IPS-18a (cell line): Measurements from ENCODE around the gene C7.
"Not testable (repeated sequence)": the region's sequence is repeated elsewhere in the genome, so short reads cannot be mapped to it uniquely, and the experiment has no call there.

ENCODE experiments used
- H3K27ac ChIP-seq: one replicate; pipeline ENCODE4 v1.5.1; 2013; ENCODE audit warnings: low read length
- H3K27me3 ChIP-seq: one replicate; pipeline ENCODE4 v1.6.1; 2013; ENCODE audit warnings: mild to moderate bottlenecking, low read length; ENCODE audit not compliant: control insufficient read depth, insufficient read depth
- H3K36me3 ChIP-seq: one replicate; pipeline ENCODE4 v1.6.1; 2013; ENCODE audit warnings: low read depth, low read length; ENCODE audit not compliant: control insufficient read depth
- H3K4me1 ChIP-seq: one replicate; pipeline ENCODE4 v1.6.1; 2013; ENCODE audit warnings: low read depth, low read length; ENCODE audit not compliant: control insufficient read depth
- H3K4me3 ChIP-seq: one replicate; pipeline ENCODE4 v1.5.1; 2013; ENCODE audit warnings: low read length
- H3K9ac ChIP-seq: one replicate; pipeline ENCODE4 v1.6.1; 2013; ENCODE audit warnings: mild to moderate bottlenecking, low read length, moderate library complexity
- H3K9me3 ChIP-seq: one replicate; pipeline ENCODE4 v1.6.1; 2013; ENCODE audit warnings: low read depth, low read length; ENCODE audit not compliant: control insufficient read depth

The C7 gene

DNA sequence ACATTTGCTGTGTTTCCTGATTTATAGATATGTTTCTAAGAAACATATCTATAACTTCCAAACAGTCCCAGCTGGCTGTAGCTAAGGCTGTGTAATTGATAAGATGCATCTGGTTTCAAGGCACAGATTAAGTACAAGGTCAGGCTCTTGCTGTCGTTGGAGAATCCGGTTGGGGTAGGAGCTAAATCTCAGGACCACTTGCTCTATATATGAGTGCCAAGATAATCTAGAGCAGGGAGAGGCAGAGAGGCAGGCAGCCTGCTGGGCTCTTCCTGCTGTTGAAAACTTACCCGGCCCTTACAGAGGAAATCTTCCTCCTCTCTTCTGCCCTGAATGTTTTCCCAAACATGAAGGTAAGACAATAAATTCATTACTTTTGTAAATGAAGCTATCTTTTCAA lies at the start of gene C7:
Gene C7, plus strand, starts transcription at position 234 of the 400 bp plus-strand sequence. Its CDS starts 114 bp downstream, at position 348.
- Histone ChIP-seq H3K9ac (no peak within 1 kb of the TSS), H3K27ac (no peak within 1 kb of the TSS), H3K9me3 (no peaks in the 10 kb centered on the region), H3K4me1 (peaks cover 2% of the 10 kb centered on the region), H3K27me3 (peaks cover 4% of the 10 kb centered on the region), H3K4me3 (no peak within 1 kb of the TSS), H3K36me3 (no peaks in the 10 kb centered on the region)

DNA sequence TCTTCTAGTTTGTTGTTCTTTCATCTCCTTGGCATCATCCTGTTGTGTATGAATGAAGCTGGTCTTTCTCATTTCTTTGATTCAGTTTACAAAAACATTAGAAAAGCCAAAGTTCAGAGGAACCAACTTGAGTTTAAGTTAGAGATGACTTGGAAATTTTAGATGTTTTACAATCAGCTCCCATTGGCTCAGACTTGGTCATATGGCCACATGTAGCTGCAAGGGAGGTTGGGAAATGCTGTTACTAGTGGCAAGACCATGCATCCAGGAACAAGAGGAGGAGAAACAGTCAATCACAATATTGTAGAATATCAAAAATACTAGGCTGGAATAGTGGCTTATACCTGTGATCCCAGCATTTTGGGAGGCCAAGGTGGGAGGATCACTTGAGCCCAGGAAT lies 48.6 kb upstream of the C7 start:
- no peak overlapping the region for H3K4me3 ChIP-seq
- no peaks in the 10 kb centered on the region for H3K36me3 ChIP-seq
- no peak overlapping the region for H3K9ac ChIP-seq
- H3K27me3 ChIP-seq, result no peaks in the 10 kb centered on the region
- no peaks in the 10 kb centered on the region for H3K9me3 ChIP-seq
- H3K4me1 ChIP-seq, result no peaks in the 10 kb centered on the region
- H3K27ac ChIP-seq, result no peak overlapping the region

DNA sequence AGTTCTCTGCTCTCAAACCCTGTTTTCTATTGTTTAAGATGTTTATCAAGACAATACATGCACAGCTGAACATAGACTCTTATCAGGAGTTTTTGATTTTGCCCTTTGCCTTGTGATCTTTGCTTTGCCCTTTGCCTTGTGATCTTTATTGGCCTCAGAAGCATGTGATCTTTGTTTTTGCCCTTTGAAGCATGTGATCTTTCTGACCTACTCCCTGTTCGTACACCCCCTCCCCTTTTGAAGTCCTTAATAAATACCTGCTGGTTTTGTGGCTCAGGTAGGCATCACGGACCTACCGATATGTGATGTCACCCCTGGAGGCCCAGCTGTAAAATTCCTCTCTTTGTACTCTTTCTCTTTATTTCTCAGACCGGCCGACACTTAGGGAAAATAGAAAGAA lies 44.3 kb upstream of the C7 start:
- not testable (repeated sequence) for H3K9me3 ChIP-seq, H3K27ac ChIP-seq, H3K9ac ChIP-seq, H3K27me3 ChIP-seq, H3K36me3 ChIP-seq, H3K4me3 ChIP-seq, H3K4me1 ChIP-seq

DNA sequence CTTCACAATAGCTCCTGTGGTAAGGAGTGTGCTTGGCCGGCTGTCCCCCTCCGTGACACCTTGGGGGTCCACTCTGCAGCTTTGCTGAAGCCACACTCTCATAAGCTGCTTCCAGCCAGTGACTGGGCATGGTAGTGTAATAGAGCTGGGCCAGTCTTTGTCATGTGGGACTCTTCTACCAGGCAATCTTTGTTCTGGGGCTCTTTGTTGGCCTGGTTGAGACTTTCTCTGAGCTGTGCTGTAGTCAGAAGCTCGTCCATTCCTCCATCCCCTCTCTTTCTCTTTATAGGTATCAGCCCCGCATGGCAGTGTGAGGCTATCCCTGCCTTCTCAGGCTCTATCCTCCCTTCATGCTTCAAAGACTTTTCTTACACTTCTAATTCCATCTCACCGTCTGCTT lies 42.5 kb upstream of the C7 start:
- H3K36me3 ChIP-seq, result no peaks in the 10 kb centered on the region
- H3K4me1 ChIP-seq, result peaks cover 9% of the 10 kb centered on the region
- H3K9ac ChIP-seq, result no peak overlapping the region
- H3K4me3 ChIP-seq, result no peak overlapping the region
- no peak overlapping the region for H3K27ac ChIP-seq
- no peaks in the 10 kb centered on the region for H3K9me3 ChIP-seq
- H3K27me3 ChIP-seq, result no peaks in the 10 kb centered on the region

DNA sequence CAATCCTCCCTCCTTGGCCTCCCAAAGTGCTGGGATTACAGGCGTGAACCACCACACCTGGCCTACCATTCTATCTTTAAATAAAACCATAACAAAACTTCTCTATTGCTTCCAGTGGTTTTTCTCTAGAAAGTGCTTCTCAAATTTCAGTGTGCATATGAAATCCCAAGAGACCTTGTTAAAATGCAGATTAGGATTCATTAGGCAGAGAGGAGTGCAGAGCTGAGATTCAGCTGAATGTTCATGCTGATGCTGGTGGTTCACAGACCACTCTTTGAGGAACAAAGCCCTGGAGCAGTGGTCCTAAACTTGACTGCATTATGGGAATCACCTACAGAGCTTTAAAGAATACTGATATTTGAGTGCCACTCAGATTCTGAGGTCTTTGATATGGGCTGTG lies 39.9 kb upstream of the C7 start:
- Histone ChIP-seq H3K27me3 (no peaks in the 10 kb centered on the region), H3K27ac (no peak overlapping the region), H3K9ac (no peak overlapping the region), H3K36me3 (no peaks in the 10 kb centered on the region), H3K4me3 (no peak overlapping the region), H3K9me3 (no peaks in the 10 kb centered on the region), H3K4me1 (peaks cover 9% of the 10 kb centered on the region)

DNA sequence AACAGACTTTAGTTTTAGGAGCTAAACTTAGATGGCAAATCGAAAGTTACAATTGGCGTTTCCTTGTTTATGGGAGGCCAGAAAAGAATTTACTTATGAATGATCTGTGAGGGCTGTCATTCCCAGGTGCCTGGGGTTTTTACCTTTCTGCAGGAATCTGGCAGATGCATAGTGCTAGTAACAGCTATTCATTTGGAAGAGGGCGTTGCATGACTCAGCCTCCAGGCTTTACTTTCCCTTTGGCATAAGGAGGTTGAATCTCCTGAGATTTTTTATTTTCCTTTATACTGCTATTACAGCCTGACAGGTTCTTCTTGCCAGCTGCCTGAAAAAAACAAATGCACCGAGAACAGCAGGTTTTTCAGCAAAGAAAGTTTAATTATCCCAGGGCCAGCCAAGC lies 38.1 kb upstream of the C7 start:
- Histone ChIP-seq H3K4me3 (no peak overlapping the region), H3K4me1 (peaks cover 9% of the 10 kb centered on the region), H3K9ac (no peak overlapping the region), H3K36me3 (no peaks in the 10 kb centered on the region), H3K27me3 (no peaks in the 10 kb centered on the region), H3K9me3 (no peaks in the 10 kb centered on the region), H3K27ac (no peak overlapping the region)

DNA sequence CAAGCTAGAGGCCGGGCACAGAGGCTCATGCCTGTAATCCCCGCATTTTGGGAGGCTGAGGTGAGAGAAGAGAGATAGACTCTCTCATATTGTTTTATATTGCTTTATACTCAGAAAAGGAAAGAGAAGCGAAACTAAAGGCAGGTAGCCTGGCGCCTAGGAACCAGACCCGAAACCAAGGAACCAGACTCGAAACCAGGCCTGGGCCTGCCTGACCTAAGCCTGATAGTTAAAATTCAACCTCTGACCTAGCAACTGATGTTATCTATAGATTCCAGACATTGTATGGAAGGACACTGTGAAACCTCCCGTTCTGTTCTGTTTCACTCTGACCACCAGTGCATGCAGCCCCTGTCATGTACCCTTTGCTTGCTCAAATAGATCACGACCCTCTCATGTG lies 37.0 kb upstream of the C7 start:
- H3K27ac ChIP-seq, H3K4me3 ChIP-seq, H3K9ac ChIP-seq, H3K27me3 ChIP-seq, H3K36me3 ChIP-seq, H3K9me3 ChIP-seq, H3K4me1 ChIP-seq: not testable (repeated sequence)

DNA sequence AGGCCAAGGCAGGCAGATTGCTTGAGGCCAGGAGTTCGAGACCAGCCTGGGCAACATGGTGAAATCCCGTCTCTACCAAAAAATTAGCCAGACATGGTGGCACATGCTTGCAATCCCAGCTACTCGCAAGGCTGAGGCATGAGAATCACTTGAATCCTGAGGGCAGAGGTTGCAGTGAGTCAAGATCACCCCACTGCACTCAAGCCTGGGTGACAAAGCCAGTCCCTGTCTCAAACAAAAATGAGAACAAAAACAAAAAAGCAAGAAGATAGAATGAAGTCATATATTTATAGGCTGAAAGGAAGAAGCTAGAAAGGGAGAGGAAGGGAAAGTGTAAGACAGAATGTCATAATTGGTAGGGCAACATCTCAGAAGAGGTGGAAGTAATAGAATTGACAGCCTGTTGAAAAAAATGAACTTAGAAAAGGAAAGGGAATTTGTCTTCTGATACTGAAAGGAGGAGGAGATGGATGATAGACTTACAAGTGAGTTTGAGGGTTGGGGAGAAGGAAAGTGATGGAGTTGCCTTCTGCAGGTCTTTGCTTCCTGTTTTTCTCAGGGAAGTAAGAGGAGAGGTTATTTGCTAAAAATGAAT lies 35.9 kb upstream of the C7 start:
- Histone ChIP-seq H3K27ac (no peak overlapping the region), H3K4me3 (no peak overlapping the region), H3K27me3 (no peaks in the 10 kb centered on the region), H3K4me1 (peaks cover 9% of the 10 kb centered on the region), H3K36me3 (no peaks in the 10 kb centered on the region), H3K9ac (no peak overlapping the region), H3K9me3 (no peaks in the 10 kb centered on the region)

DNA sequence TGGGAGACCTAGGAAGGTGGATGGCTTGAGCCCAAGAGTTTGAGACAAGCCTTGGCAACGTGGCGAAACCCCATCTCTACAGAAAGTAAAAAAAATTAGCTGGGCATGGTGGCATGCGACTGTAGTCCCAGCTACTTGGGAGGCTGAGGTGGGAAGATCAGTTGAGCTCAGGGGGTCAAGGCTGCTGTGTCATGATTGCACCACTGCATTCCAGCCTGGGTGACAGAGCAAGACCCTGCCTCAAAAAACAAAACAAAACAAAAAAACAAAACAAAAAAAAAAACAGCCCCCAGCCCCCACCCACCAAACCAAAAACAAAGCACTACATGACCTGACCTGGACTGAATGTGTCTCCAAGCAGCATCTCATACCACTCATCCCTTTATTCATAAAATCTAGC lies 33.3 kb upstream of the C7 start:
- H3K4me1 ChIP-seq, result peaks cover 5% of the 10 kb centered on the region
- no peak overlapping the region for H3K9ac ChIP-seq
- H3K27me3 ChIP-seq, result no peaks in the 10 kb centered on the region
- no peak overlapping the region for H3K27ac ChIP-seq
- H3K4me3 ChIP-seq, result no peak overlapping the region
- no peaks in the 10 kb centered on the region for H3K9me3 ChIP-seq
- no peaks in the 10 kb centered on the region for H3K36me3 ChIP-seq

DNA sequence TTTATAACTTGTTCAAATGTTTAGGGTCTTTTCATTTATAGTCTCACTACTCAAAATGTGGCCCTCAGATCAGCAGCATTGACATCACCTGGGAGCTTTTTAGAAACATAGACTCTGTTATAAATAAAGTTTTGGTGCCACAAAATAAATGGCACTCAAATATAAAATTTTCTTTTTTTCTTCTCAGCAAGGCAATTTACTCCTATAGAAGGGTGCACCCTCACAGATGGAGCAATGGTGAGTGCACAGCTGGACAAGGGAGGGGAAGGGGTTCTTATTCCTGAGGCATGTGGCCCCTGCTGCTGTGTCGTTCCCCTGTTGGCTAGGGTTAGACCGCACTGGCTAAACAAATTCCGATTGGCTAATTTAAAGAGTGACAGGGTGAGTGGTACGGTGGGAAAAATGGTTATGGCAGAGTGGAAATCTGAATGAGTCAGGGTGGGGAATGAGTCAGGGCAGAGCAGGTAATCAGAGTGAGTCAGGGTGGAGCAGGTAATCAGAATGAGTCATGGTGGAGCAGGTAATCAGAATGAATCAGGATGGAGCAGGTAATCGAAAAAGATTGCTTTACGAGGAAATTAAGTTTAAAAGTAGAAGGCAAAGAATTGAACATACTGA lies 31.8 kb upstream of the C7 start:
- no peak overlapping the region for H3K4me3 ChIP-seq
- no peaks in the 10 kb centered on the region for H3K4me1 ChIP-seq
- H3K9me3 ChIP-seq, result peaks cover 3% of the 10 kb centered on the region

DNA sequence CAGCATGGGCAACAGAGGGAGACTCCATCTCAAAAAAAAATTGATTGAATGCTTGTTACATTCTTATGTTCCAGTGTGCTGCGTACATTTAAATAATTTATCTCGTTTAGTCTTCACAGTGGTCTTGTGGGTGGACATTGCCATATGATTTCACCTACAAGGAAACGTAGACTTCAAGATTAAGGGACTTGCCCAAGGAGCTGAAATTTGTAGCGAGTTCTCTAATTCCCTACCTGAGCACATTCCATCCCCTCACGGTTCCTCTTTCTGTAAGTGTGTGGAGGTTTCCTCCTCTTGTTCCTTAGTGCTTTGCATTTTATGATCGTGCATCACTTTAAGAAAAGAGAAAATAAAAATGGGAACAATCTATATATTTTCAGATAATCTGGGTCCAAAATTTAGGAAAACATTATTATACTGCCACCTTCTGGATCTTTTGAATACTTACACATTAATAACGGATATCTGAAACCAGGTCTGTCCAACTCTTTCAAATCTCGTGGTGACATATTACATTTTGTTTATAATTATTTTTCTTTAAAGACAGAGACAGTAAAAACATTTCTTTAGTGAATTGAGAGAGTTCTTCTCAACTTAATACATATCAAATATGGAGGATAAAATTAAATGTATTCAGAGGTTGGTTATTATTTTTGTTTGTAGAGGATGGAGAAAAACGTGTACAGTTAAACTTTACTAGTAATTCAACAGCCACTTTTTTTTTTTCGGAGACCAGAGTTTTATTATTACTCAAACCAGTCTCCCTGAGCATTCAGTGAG lies 29.9 kb upstream of the C7 start:
- Histone ChIP-seq H3K27ac (no peak overlapping the region), H3K4me1 (no peaks in the 10 kb centered on the region), H3K9ac (no peak overlapping the region), H3K27me3 (no peaks in the 10 kb centered on the region), H3K9me3 (peaks cover 3% of the 10 kb centered on the region), H3K4me3 (no peak overlapping the region), H3K36me3 (no peaks in the 10 kb centered on the region)

More for the DNA sequence above, 31.8 kb upstream of the C7 start:
- H3K27ac ChIP-seq, result no peak overlapping the region
- H3K27me3 ChIP-seq, result no peaks in the 10 kb centered on the region
- no peaks in the 10 kb centered on the region for H3K36me3 ChIP-seq
- H3K9ac ChIP-seq, result no peak overlapping the region

DNA sequence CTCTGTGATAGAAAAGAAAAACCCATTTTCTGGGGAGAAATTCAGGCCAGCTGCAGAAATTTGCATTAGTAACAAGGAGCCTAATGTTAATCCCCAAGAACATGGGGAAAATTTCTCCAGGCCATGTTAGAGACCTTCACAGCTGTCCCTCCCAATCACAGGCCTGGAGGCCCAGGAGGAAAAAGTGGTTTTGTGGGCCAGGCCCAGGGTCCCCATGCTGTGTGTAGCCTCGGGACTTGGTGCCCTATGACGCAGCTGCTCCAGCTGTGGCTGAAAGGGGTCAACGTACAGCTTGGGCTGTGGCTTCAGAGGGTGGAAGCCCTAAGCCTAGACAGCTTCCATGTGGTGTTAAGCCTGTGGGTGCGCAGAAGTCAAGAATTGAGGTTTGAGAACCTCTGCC lies 27.0 kb upstream of the C7 start:
- Histone ChIP-seq H3K27me3 (no peaks in the 10 kb centered on the region), H3K4me1 (no peaks in the 10 kb centered on the region), H3K9me3 (peaks cover 3% of the 10 kb centered on the region), H3K9ac (no peak overlapping the region), H3K27ac (no peak overlapping the region), H3K36me3 (no peaks in the 10 kb centered on the region), H3K4me3 (no peak overlapping the region)
